B cell (primary cell): ENCODE data around the gene TMEM43. TPM values are rescaled to one million over a fixed set of nuclear protein-coding genes. Genes with fewer than 3 reads are reported as not detected.

ENCODE experiments used
- ATAC-seq: fragments of 200-7000 bp; cut with Tn5 transposase; one replicate; pipeline ENCODE4 v1.10.0; 2021; ENCODE audit warnings: low read depth, mild to moderate bottlenecking, moderate number of reproducible peaks, moderate library complexity
- CTCF ChIA-PET: fragments of 350-600 bp; sonication (Branson Sonifier 250); formaldehyde crosslinking; loops from one replicate; lab custom pipeline; 2021; ENCODE audit warnings: antibody characterized with exemption, inconsistent platforms; lab: Charles Lee
- POLR2A ChIA-PET: fragments of 350-600 bp; sonication (Branson Sonifier 250); formaldehyde crosslinking; loops from one replicate; lab custom pipeline; 2021; ENCODE audit warnings: antibody characterized with exemption; lab: Charles Lee
- DNase-seq: peaks from one replicate; pipeline ENCODE4 v3.0.0; 2013
- H2AFZ ChIP-seq: 2 replicates; pipeline ENCODE4 v1.6.1; 2012; ENCODE audit warnings: mild to moderate bottlenecking, low read depth, low read length; ENCODE audit not compliant: insufficient read depth, poor library complexity, severe bottlenecking
- H3K27ac ChIP-seq, 2 donors: 1 replicate in 1 of 2; 2 replicates in 1 of 2; pipeline ENCODE4 v1.5.1; 2012 to 2013; ENCODE audit warnings: low read length in 2 of 2, mild to moderate bottlenecking in 2 of 2, moderate library complexity in 1 of 2
- H3K27me3 ChIP-seq, 4 experiments: fragments of 200-600 bp in 1 of 4; sonication (generic) in 1 of 4; replicated peaks in 1 of 4; 1 replicate in 2 of 4; 2 replicates in 2 of 4; pipeline versions ENCODE4 v1.6.1 to v1.7.0; 2013 to 2016; ENCODE audit warnings: low read length in 3 of 4, mild to moderate bottlenecking in 2 of 4, mixed read lengths in 1 of 4, moderate library complexity in 1 of 4; ENCODE audit not compliant: insufficient read depth in 4 of 4, control insufficient read depth in 3 of 4; ENCODE audit errors: control extremely low read depth in 1 of 4
- H3K36me3 ChIP-seq, 2 experiments: replicated peaks in 1 of 2; 1 replicate in 1 of 2; 2 replicates in 1 of 2; pipeline versions ENCODE4 v1.6.1 to v1.7.1; 2013; ENCODE audit warnings: low read length in 1 of 2; ENCODE audit not compliant: insufficient read depth in 2 of 2, control insufficient read depth in 1 of 2; ENCODE audit errors: control extremely low read depth in 1 of 2, extremely low read depth in 1 of 2
- H3K4me1 ChIP-seq, 2 donors: fragments of 200-600 bp in 1 of 2; sonication (generic) in 1 of 2; 1 replicate in 1 of 2; 2 replicates in 1 of 2; pipeline versions ENCODE4 v1.5.1 to v1.6.1; 2013 to 2017; ENCODE audit warnings: low read length in 2 of 2; ENCODE audit not compliant: control insufficient read depth in 2 of 2, insufficient read depth in 2 of 2
- H3K4me2 ChIP-seq: replicated peaks from 2 replicates; pipeline ENCODE3; 2012; ENCODE audit warnings: mild to moderate bottlenecking, low read depth, low read length; ENCODE audit not compliant: poor library complexity, severe bottlenecking
- H3K4me3 ChIP-seq, 5 experiments: fragments of 200-600 bp in 1 of 5; sonication (generic) in 1 of 5; 1 replicate in 3 of 5; 2 replicates in 2 of 5; pipeline versions ENCODE4 v1.5.1 to v1.7.0; 2011 to 2016; ENCODE audit warnings: low read length in 4 of 5, mild to moderate bottlenecking in 4 of 5, low read depth in 2 of 5, control low read depth in 1 of 5, moderate library complexity in 1 of 5; ENCODE audit not compliant: insufficient read depth in 1 of 5; ENCODE audit errors: control extremely low read depth in 1 of 5, extremely low read depth in 1 of 5
- H3K79me2 ChIP-seq: fragments of 200-600 bp; sonication (generic); one replicate; pipeline ENCODE4 v1.6.0; 2016; ENCODE audit warnings: low read length; ENCODE audit not compliant: control insufficient read depth, insufficient read depth
- H3K9ac ChIP-seq: fragments of 200-600 bp; sonication (generic); 2 replicates; pipeline ENCODE4 v1.6.1; 2017; ENCODE audit warnings: mild to moderate bottlenecking, low read length, moderate library complexity
- H3K9me3 ChIP-seq, 3 donors: one replicate each; pipeline versions ENCODE4 v1.6.1 to v1.7.1; 2013; ENCODE audit warnings: low read length in 2 of 3; ENCODE audit not compliant: control insufficient read depth in 2 of 3, insufficient read depth in 1 of 3; ENCODE audit errors: control extremely low read depth in 1 of 3
- H4K20me1 ChIP-seq: 2 replicates; pipeline ENCODE4 v1.6.0; 2012; ENCODE audit warnings: mild to moderate bottlenecking, low read length; ENCODE audit not compliant: insufficient read depth, control insufficient read depth, poor library complexity, severe bottlenecking
- H3K27ac Mint-ChIP-seq: one replicate; pipeline ENCODE4 v1.8.0; 2021; ENCODE audit warnings: mixed read lengths
- H3K27me3 Mint-ChIP-seq: one replicate; pipeline ENCODE4 v1.8.0; 2021; ENCODE audit warnings: mixed read lengths
- H3K4me1 Mint-ChIP-seq: one replicate; pipeline ENCODE4 v1.8.0; 2021; ENCODE audit warnings: mixed read lengths
- H3K4me3 Mint-ChIP-seq: one replicate; pipeline ENCODE4 v1.8.0; 2021; ENCODE audit warnings: mixed read lengths
- H3K9me3 Mint-ChIP-seq: one replicate; pipeline ENCODE4 v1.8.0; 2022; ENCODE audit warnings: mixed read lengths; ENCODE audit not compliant: insufficient read depth
- CTCF ChIP-seq: fragments of 200-600 bp; IDR thresholded peaks from one replicate; pipeline ENCODE4 v1.8.0; 2022; ENCODE audit warnings: antibody characterized with exemption, mild to moderate bottlenecking
- EZH2 ChIP-seq: IDR thresholded peaks from 2 replicates; pipeline ENCODE4 v1.6.1; 2012; ENCODE audit warnings: borderline replicate concordance, low read depth, mild to moderate bottlenecking, moderate library complexity, low read length; ENCODE audit not compliant: insufficient read depth, poor library complexity, severe bottlenecking
- WGBS: methylation state at CpG from one replicate; pipeline ENCODE4 v1.1.5; 2013; ENCODE audit warnings: missing lambda C conversion rate; ENCODE audit not compliant: insufficient coverage; 5-methylcytosine and 5-hydroxymethylcytosine counted together
- intact Hi-C: fragments of 100-400 bp; cut with micrococcal nuclease; formaldehyde crosslinking; loops from one replicate; pipeline ENCODE4 v1.10.0; 2022
- polyA plus RNA-seq: library from polyadenylated mRNA; depleted of rRNA; stranded (reverse); fragments of >200 nt; gene quantifications from 2 replicates; pipeline ENCODE4 v1.2.3, GENCODE V29; 2012
- total RNA-seq, 2 donors: library from RNA; stranded (reverse); fragments of 120-200 nt in 1 of 2; gene quantifications; 1 replicate in 1 of 2; 2 replicates in 1 of 2; pipeline versions ENCODE4 v1.2.3 to v1.2.4, GENCODE V29; 2013 to 2022

Gene TMEM43
- total and polyA plus RNA-seq, 2 donors (not counting 1 experiment from before 2014, with no cell fraction given) = 29.5 to 37.6 TPM

GRCh38 chr3:14093831-14094230 is 31.0 kb upstream of the TMEM43 start:
- Histone ChIP-seq H3K4me2 (no peak overlapping the region), H3K27ac (no peak overlapping the region), H3K9ac (no peak overlapping the region), H3K79me2 (no peaks in the 10 kb centered on the region), H3K4me1 (no peaks in the 10 kb centered on the region), H2AFZ (no peak overlapping the region), H3K27me3 (peaks cover 0 to 2% (median 0%) of the 10 kb centered on the region in 4 experiments), H3K36me3 (no peaks in the 10 kb centered on the region), H3K9me3 (no peaks in the 10 kb centered on the region), H4K20me1 (no peaks in the 10 kb centered on the region), H3K4me3 (no peak overlapping the region)
- no peak for ATAC-seq
- no peaks in the 10 kb centered on the region for H3K4me1 Mint-ChIP-seq
- no peak overlapping the region for H3K27ac Mint-ChIP-seq
- peaks cover 9% of the 10 kb centered on the region for H3K9me3 Mint-ChIP-seq
- peaks cover 41% of the 10 kb centered on the region for H3K27me3 Mint-ChIP-seq
- DNase-seq = no peak
- POLR2A ChIA-PET = no interaction called here
- intact Hi-C loops = no loop called here
- no peak overlapping the region for H3K4me3 Mint-ChIP-seq
- CTCF ChIA-PET = no interaction called here
- no peak for TF ChIP-seq EZH2
- TF ChIP-seq CTCF = no peak

GRCh38 chr3:14096742-14097141 is 28.1 kb upstream of the TMEM43 start:
- H3K4me1 Mint-ChIP-seq = no peaks in the 10 kb centered on the region
- ChIA-PET CTCF (no interaction called here), POLR2A (no interaction called here)
- H3K9me3 Mint-ChIP-seq = peaks cover 8% of the 10 kb centered on the region
- peaks cover 41% of the 10 kb centered on the region for H3K27me3 Mint-ChIP-seq
- H4K20me1 ChIP-seq = no peaks in the 10 kb centered on the region
- intact Hi-C loops = no loop called here
- H3K27me3 ChIP-seq = peaks cover 0 to 7% (median 0%) of the 10 kb centered on the region in 4 experiments
- no peak overlapping the region for H2AFZ ChIP-seq
- no peak overlapping the region for H3K4me2 ChIP-seq
- no peaks in the 10 kb centered on the region for H3K9me3 ChIP-seq
- no peak overlapping the region for H3K4me3 Mint-ChIP-seq
- DNase-seq (no peak), ATAC-seq (no peak)
- WGBS = no CpG with 5 or more reads among the region's 3 CpGs
- no peaks in the 10 kb centered on the region for H3K79me2 ChIP-seq
- no peak overlapping the region for H3K27ac Mint-ChIP-seq
- H3K4me1 ChIP-seq = no peaks in the 10 kb centered on the region
- TF ChIP-seq CTCF (no peak), EZH2 (no peak)
- H3K27ac ChIP-seq = no peak overlapping the region
- no peak overlapping the region for H3K9ac ChIP-seq
- no peak overlapping the region for H3K4me3 ChIP-seq
- H3K36me3 ChIP-seq = no peaks in the 10 kb centered on the region
